ENCODE data around the gene CCDC149.

Gene CCDC149

DNA sequence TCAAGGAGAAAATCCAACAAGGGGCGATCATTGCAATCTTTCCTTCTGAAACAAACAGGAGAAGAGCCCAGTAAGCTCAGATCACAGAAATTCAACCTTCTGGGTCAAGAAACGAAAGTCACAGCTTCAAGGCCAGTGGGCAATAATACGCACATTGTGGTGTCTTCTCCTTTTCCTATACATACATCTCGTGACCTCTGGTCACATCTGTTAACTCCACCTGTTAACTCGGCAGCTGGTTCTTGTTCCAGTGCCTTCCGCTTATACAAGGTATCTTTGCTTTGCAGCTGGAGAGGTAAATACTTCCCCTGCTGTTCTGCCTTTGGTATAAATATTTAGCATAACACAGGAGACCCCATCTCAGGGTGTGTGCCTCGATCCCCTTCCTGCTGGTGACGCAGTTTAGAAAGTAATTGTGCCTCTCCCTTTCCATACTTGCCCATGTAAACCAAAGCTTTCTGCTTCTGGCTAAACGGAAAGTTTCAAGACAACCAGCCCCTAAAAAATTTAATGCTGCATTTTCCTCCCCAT is 45.0 kb downstream of the CCDC149 start:
- H4K20me1 ChIP-seq (ENCODE audit: insufficient read depth, low read length) = no peaks in the 10 kb centered on the region
- no peaks in the 10 kb centered on the region for H3K9me3 ChIP-seq (ENCODE audit: low read length)
- no peak overlapping the region for H3K27ac ChIP-seq (ENCODE audit: low read depth, low read length, poor library complexity, severe bottlenecking)
- no peak overlapping the region for H3K9ac ChIP-seq (ENCODE audit: low read length)
- no peak overlapping the region for H2AFZ ChIP-seq (ENCODE audit: low read length)
- H3K4me3 ChIP-seq (ENCODE audit: low read depth, low read length, poor library complexity, severe bottlenecking) = no peak overlapping the region
- no peak overlapping the region for H3K4me2 ChIP-seq (ENCODE audit: low read length)
- no peaks in the 10 kb centered on the region for H3K9me2 ChIP-seq (ENCODE audit: low read depth, low read length)
- no peaks in the 10 kb centered on the region; the same call in 1 of the 2 replicates for H3K36me3 ChIP-seq (ENCODE audit: insufficient read depth, low read length)
- H3K4me1 ChIP-seq (ENCODE audit: insufficient read depth, low read length, severe bottlenecking) = no peaks in the 10 kb centered on the region
- H3K79me2 ChIP-seq (ENCODE audit: insufficient read depth, low read length) = no peaks in the 10 kb centered on the region
- H3K27me3 ChIP-seq (ENCODE audit: insufficient read depth, low read length) = no peaks in the 10 kb centered on the region
- no peaks in the 10 kb centered on the region for H3F3A ChIP-seq (ENCODE audit: insufficient read depth, low read length)
- TF ChIP-seq, protein P1, sequence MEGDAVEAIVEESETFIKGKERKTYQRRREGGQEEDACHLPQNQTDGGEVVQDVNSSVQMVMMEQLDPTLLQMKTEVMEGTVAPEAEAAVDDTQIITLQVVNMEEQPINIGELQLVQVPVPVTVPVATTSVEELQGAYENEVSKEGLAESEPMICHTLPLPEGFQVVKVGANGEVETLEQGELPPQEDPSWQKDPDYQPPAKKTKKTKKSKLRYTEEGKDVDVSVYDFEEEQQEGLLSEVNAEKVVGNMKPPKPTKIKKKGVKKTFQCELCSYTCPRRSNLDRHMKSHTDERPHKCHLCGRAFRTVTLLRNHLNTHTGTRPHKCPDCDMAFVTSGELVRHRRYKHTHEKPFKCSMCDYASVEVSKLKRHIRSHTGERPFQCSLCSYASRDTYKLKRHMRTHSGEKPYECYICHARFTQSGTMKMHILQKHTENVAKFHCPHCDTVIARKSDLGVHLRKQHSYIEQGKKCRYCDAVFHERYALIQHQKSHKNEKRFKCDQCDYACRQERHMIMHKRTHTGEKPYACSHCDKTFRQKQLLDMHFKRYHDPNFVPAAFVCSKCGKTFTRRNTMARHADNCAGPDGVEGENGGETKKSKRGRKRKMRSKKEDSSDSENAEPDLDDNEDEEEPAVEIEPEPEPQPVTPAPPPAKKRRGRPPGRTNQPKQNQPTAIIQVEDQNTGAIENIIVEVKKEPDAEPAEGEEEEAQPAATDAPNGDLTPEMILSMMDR (IDR thresholded peaks at IDR 0.05; ENCODE audit: low read length) = no peak
- TF ChIP-seq EZH2 (IDR thresholded peaks at IDR 0.05; ENCODE audit: borderline replicate concordance, low read length) = no peak

DNA sequence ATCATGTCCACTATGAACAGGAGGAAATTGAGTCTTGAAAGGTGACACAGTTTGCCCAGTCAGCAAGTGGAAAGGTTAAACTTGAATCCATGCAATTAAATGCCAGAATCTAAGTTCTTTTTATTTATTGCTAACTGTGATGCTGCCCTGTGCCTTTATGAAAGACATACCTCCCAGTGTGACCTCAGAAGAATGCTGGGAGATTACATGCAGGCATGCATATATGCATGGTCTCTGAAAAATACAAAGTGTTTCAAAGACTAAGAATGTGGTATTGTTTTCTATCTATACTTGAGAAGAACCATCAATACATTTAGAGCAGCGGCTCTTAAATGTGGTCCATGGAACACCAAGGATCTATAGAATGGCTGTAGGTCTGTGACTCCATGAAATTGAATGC is 45.6 kb downstream of the CCDC149 start:
- Histone ChIP-seq H3K4me1 (ENCODE audit: insufficient read depth, low read length, severe bottlenecking) (no peaks in the 10 kb centered on the region), H2AFZ (ENCODE audit: low read length) (no peak overlapping the region), H3K4me3 (ENCODE audit: low read depth, low read length, poor library complexity, severe bottlenecking) (no peak overlapping the region), H4K20me1 (ENCODE audit: insufficient read depth, low read length) (no peaks in the 10 kb centered on the region), H3K79me2 (ENCODE audit: insufficient read depth, low read length) (no peaks in the 10 kb centered on the region), H3K9me2 (ENCODE audit: low read depth, low read length) (no peaks in the 10 kb centered on the region), H3K4me2 (ENCODE audit: low read length) (no peak overlapping the region), H3K9ac (ENCODE audit: low read length) (no peak overlapping the region), H3F3A (ENCODE audit: insufficient read depth, low read length) (no peaks in the 10 kb centered on the region), H3K27ac (ENCODE audit: low read depth, low read length, poor library complexity, severe bottlenecking) (no peak overlapping the region), H3K27me3 (ENCODE audit: insufficient read depth, low read length) (no peaks in the 10 kb centered on the region), H3K36me3 (ENCODE audit: insufficient read depth, low read length) (no peaks in the 10 kb centered on the region; the same call in 1 of the 2 replicates), H3K9me3 (ENCODE audit: low read length) (no peaks in the 10 kb centered on the region)
- TF ChIP-seq, protein P1 (IDR thresholded peaks at IDR 0.05; ENCODE audit: low read length) = no peak
- no peak for TF ChIP-seq EZH2 (IDR thresholded peaks at IDR 0.05; ENCODE audit: borderline replicate concordance, low read length)

DNA sequence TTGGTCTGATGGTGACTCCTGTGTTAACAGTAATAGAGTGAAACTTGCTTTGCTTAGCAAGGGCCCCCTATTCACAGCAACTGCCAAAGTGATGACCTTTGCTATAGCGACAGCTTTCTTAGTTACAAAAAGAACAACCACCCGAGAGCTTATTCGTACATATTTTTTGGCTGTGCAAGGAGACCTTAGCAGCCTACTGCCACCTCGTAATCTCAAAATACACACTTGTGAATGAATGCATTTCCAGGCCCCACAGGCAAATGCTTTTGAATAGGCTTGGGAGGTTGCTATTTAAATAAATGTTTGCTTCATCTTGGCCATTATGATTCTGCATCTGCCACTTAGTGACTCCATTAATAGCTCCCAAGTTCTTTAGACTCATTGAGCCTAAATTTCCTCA is 47.4 kb downstream of the CCDC149 start:
- TF ChIP-seq, protein P1 (IDR thresholded peaks at IDR 0.05; ENCODE audit: low read length) = no peak
- no peak for TF ChIP-seq EZH2 (IDR thresholded peaks at IDR 0.05; ENCODE audit: borderline replicate concordance, low read length)
- no peaks in the 10 kb centered on the region; the same call in 1 of the 2 replicates for H3K36me3 ChIP-seq (ENCODE audit: insufficient read depth, low read length)
- H3K27me3 ChIP-seq (ENCODE audit: insufficient read depth, low read length) = no peaks in the 10 kb centered on the region
- no peak overlapping the region for H3K4me3 ChIP-seq (ENCODE audit: low read depth, low read length, poor library complexity, severe bottlenecking)
- no peaks in the 10 kb centered on the region for H4K20me1 ChIP-seq (ENCODE audit: insufficient read depth, low read length)
- H3K9ac ChIP-seq (ENCODE audit: low read length) = no peak overlapping the region
- H2AFZ ChIP-seq (ENCODE audit: low read length) = no peak overlapping the region
- no peaks in the 10 kb centered on the region for H3F3A ChIP-seq (ENCODE audit: insufficient read depth, low read length)
- H3K79me2 ChIP-seq (ENCODE audit: insufficient read depth, low read length) = no peaks in the 10 kb centered on the region
- no peaks in the 10 kb centered on the region for H3K9me2 ChIP-seq (ENCODE audit: low read depth, low read length)
- H3K4me1 ChIP-seq (ENCODE audit: insufficient read depth, low read length, severe bottlenecking) = no peaks in the 10 kb centered on the region
- H3K27ac ChIP-seq (ENCODE audit: low read depth, low read length, poor library complexity, severe bottlenecking) = no peak overlapping the region
- no peaks in the 10 kb centered on the region for H3K9me3 ChIP-seq (ENCODE audit: low read length)
- no peak overlapping the region for H3K4me2 ChIP-seq (ENCODE audit: low read length)
